ENCODE data around the gene SPATA13.
A peak's percentile ranks its signal among the peaks of the same experiment; 100 is the strongest.
"Not testable (repeated sequence)": the region's sequence is repeated elsewhere in the genome, so short reads cannot be mapped to it uniquely, and the experiment has no call there.

Gene SPATA13

GRCh38 chr13:24196593-24197197 is 36.2 kb downstream of the SPATA13 start:
- no peak for DNase-seq (ENCODE audit: low spot score)

GRCh38 chr13:24199016-24199415 is 38.5 kb downstream of the SPATA13 start:
- no peak for DNase-seq (ENCODE audit: low spot score)

DNA sequence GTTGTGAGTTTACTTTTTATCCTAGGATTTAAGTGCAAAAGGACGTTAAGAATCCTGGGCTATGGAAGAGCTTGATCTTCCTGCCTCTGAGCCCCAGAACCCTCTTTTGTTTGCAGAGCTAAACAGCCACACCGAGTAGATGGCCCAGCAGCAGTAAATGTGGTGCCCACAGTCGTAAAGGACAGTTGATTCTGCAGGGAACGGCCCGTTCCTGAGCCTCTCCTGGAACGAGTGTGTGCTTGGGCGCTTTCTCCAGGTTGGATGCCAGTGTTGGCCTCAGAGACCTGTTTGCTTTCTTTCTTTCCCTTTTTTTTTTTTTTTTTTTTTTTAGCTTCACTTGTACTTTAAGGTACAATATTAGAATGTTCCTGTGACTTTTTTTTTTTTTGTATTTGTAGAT is 41.7 kb downstream of the SPATA13 start:
- no peak for DNase-seq (ENCODE audit: low spot score)

GRCh38 chr13:24203273-24203672 is 42.8 kb downstream of the SPATA13 start:
- no peak for DNase-seq (ENCODE audit: low spot score)

- no peak for DNase-seq (ENCODE audit: low spot score)
Observed at GRCh38 chr13:24203811-24204210, 43.3 kb downstream of the SPATA13 start.

DNA sequence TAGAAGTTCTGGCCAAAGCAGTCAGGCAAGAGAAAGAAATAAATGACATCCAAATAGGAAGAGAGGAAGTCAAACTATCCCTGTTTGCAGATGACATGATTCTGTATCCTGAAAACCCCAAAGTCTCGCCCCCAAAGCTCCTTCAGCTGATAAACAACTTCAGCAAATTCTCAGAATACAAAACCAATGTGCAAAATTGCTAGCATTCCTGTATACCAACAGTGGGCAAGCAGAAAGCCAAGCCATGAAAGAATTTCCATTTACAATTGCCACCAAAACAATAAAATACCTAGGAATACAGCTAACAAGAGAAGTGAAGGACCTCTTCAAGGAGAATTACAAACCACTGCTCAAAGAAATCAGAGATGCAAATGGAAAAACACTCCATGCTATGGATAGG is 44.6 kb downstream of the SPATA13 start:
- not testable (repeated sequence) for DNase-seq (ENCODE audit: low spot score)

- peak; percentile 91 for DNase-seq (ENCODE audit: low spot score)
Observed at GRCh38 chr13:24207841-24208667, 47.5 kb downstream of the SPATA13 start.

DNA sequence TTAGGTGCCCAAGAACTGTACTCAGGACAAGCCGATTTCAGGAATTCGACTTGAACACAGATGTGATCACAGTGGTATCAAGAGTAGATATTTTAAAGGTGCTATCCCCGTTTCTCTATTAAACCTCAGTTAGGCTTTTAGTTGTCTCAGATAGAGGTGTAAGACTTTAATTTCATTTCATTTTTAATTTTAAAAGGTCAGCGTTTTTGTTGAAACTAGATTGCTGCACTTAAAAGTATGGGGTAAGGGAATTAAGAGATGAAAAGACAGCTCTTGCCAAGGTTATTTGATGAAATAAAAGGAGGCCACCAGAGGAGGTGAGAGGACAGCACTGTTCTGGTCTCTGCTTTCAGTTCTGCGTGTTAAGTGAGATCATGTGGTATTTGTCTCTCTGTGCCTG is 48.6 kb downstream of the SPATA13 start:
- DNase-seq (ENCODE audit: low spot score): no peak

DNA sequence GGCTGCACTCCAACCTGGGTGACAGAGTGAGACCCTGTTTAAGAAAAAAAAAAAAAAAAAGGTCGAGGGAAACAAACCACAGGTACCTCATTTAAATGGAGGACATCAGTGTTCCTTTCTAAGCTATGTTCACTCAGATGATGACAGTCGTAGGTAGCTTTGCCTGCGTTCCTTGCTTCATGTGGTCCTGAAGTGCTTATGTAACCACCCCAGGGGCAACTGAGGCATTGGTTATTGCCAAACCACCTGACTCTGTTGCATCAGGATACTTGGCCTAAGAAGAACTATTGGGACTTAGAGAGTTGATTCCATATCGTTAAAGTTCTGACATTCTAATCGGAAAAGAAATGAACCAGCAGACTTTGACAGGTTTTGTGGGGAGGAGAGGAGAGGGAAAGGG is 51.7 kb downstream of the SPATA13 start:
- no peak for DNase-seq (ENCODE audit: low spot score)

- DNase-seq (ENCODE audit: low spot score): peak; percentile 51
Observed at GRCh38 chr13:24212674-24213073, 52.2 kb downstream of the SPATA13 start.

DNA sequence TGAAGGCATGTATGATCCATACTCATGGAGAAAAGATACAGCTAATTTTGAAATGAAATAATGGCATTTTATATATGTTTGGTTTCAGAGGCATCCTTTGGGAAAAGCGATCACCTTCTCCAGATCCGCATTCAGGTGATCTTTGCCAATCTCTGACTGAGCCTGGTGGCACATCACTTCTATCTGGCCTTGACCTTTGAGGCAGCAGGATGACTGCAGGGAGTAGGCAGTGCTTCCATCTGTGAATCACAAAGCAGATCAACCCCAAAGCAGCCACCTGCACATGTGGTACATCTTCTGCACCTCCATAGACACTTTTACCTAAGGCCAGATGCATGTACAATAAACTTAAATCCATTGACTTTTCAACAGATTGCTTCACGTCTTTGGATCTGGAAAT is 53.4 kb downstream of the SPATA13 start:
- DNase-seq (ENCODE audit: low spot score): no peak

DNA sequence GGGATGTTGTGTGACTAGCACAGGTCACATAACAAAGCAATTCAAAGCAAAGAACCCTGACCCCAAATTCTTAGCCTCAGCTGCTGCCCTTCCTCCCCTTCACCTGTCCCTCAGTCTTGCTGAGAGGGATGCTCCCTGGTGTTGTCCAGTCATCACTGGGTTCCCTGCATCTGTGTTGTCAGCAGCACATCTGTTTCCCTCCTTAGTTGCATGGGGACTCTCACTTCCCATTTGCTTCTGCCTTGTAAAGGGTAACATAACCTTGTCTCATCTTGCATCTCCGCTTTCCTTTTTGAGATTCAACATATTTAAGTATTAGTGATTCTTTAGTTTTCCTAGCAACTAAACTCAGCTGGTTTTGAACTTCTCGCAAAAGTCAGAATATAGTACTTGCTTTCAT is 54.0 kb downstream of the SPATA13 start:
- no peak for DNase-seq (ENCODE audit: low spot score)

DNA sequence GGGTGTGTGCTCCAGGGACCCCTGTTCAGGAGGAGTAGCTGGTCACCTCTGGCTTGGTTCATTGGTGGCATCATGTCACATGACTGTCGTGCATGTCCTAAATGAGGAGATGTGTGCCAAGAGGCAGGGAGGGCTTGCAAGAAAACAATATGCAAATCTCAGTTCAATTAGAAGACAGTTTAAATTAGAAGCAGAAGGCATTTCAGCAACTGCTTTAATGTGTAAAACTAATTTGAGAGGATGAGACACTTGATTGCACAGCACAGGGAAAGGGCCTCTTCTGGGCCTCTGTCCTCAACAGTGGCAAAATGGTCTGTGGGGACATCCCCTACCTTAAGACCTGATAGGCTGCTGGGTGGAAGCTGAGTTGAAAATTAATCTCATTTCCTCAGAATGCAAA is 54.6 kb downstream of the SPATA13 start:
- no peak for DNase-seq (ENCODE audit: low spot score)

GRCh38 chr13:24215732-24216131 is 55.2 kb downstream of the SPATA13 start:
- DNase-seq (ENCODE audit: low spot score): peak; percentile 90

- DNase-seq (ENCODE audit: low spot score): no peak
Observed at GRCh38 chr13:24216176-24216575, 55.7 kb downstream of the SPATA13 start.

- DNase-seq (ENCODE audit: low spot score): not testable (repeated sequence)
Observed at GRCh38 chr13:24216779-24217178, 56.3 kb downstream of the SPATA13 start.

DNA sequence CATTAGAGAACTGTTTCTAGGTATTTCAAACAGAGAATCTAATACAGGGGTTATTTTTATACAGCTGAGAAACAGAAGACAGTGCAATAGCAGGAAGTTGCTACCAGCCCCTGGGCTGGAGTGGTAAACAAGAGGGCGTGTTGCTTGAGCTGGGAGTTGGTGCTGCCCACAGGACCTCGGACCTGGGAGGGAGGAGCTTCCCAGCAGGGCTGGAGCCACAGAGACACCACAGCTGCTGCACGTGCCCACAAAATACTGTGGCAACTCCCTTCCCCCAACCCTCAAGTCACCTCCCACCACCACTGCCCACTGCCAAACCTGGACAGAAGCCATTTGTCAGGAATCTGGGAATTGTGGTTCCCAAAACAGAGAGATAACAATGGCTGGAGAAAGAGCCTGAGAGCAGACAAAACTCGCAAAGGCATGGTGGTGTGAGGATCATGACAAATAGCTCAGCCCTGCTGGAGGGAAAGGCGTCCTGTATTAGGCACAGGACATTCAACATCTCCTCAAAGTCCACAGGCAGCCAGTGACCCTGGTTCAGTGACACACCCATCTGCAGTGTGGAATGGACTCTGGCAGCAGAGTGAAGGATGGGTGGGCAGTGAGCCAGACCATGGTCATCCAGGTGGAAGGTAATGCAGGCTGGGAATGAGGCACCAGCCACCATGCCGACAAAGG is 57.2 kb downstream of the SPATA13 start:
- DNase-seq (ENCODE audit: low spot score): peak; percentile 57

DNA sequence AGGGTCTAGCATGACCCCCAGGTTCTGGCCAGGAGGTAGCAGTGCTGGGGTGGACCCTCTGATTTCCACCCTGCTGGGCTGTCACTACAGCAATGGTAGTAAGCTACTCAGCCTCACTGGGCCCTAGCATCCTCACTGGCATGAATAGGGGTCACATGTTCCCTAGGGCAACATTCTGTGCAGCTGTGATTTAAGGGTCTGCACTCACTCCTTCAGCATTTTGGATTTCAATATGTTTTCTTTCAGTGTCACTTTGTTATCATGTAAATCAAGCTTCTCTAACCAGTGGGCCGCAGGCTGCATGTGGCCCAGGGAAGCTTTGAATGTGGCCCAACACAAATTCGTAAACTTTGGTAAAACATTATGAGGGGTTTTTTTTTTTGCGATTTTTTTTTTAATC is 57.8 kb downstream of the SPATA13 start:
- no peak for DNase-seq (ENCODE audit: low spot score)

GRCh38 chr13:24218977-24219376 is 58.5 kb downstream of the SPATA13 start:
- DNase-seq (ENCODE audit: low spot score): no peak

DNA sequence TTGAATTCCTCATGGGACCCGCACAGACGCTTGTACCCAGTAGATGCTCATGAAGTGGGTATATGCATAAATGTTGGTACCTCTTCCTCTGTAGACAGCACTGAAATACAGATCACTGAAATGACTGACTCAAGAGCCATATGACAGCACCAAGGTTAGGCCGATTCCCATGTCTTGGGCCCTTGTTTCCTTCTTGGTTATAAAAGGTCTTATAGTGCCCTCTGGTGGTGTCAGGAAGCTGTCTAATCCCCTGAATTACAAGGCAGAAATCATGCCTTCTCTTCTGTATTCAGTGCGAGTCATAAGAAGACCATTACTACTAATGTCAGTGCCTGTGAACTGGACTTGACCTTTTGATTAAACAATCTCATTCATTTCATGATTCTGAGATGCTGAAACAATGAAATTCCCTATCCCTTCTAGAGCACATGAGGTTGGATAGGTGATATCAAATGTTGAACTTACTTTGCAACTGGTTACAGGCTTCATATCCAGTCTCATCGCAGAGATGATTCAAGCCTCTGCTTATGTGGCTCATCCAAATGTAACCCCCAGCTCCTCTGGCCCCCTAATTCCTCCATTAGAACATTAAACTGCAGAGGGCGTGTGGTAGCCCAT is 59.7 kb downstream of the SPATA13 start:
- peak; percentile 86 for DNase-seq (ENCODE audit: low spot score)

GRCh38 chr13:24221007-24221406 is 60.5 kb downstream of the SPATA13 start:
- peak; percentile 30 for DNase-seq (ENCODE audit: low spot score)

- no peak for DNase-seq (ENCODE audit: low spot score)
Observed at GRCh38 chr13:24222756-24223155, 62.2 kb downstream of the SPATA13 start.
